H1 (cell line): Measurements from ENCODE around the gene DOP1A. TPM values are rescaled to one million over a fixed set of nuclear protein-coding genes. Genes with fewer than 3 reads are reported as not detected.

Source experiments
- CTCF ChIA-PET: fragments of 300-600 bp; sonication (Branson Sonifier 250); formaldehyde crosslinking; loops from one replicate; lab custom pipeline; 2021; ENCODE audit not compliant: partially characterized antibody; lab: Charles Lee
- POLR2A ChIA-PET: fragments of 300-600 bp; sonication (Branson Sonifier 250); formaldehyde crosslinking; loops from one replicate; lab custom pipeline; 2021; ENCODE audit warnings: inconsistent platforms; ENCODE audit not compliant: partially characterized antibody; lab: Charles Lee
- DNase-seq, 2 experiments: peaks; one replicate each; pipeline versions ENCODE4 v3.0.0 to v3.0.0-alpha.2; 2010 to 2022; ENCODE audit warnings: low spot score in 2 of 2, low read depth in 1 of 2, mixed read lengths in 1 of 2
- FAIRE-seq: peaks from 2 replicates; lab custom pipeline; 2011; peaks lifted over from hg19 to GRCh38; lab: Jason Lieb, UNC
- H2AFZ ChIP-seq: 2 replicates; pipeline ENCODE4 v1.8.1; 2012; ENCODE audit warnings: low read length, inconsistent platforms
- H2AK5ac ChIP-seq: 2 replicates; pipeline ENCODE4 v1.6.1; 2013; ENCODE audit warnings: low read depth, low read length
- H2BK120ac ChIP-seq: replicated peaks from 2 replicates; pipeline ENCODE3; 2013; ENCODE audit warnings: low read depth, low read length, inconsistent platforms
- H2BK12ac ChIP-seq: 2 replicates; pipeline ENCODE4 v1.6.1; 2013; ENCODE audit warnings: low read depth, low read length
- H2BK15ac ChIP-seq: 2 replicates; pipeline ENCODE4 v1.6.1; 2013; ENCODE audit warnings: low read length
- H2BK20ac ChIP-seq: 2 replicates; pipeline ENCODE4 v1.6.1; 2013; ENCODE audit warnings: low read length
- H2BK5ac ChIP-seq: 2 replicates; pipeline ENCODE4 v1.6.1; 2013; ENCODE audit warnings: low read depth, low read length
- H3K14ac ChIP-seq: 2 replicates; pipeline ENCODE4 v1.6.1; 2013; ENCODE audit warnings: inconsistent platforms; ENCODE audit not compliant: insufficient read length
- H3K18ac ChIP-seq: 2 replicates; pipeline ENCODE4 v1.6.1; 2013; ENCODE audit warnings: low read length; ENCODE audit errors: extremely low read depth
- H3K23ac ChIP-seq: 2 replicates; pipeline ENCODE4 v1.6.1; 2013; ENCODE audit warnings: inconsistent platforms; ENCODE audit not compliant: insufficient read length
- H3K23me2 ChIP-seq: 2 replicates; pipeline ENCODE4 v1.6.1; 2013; ENCODE audit warnings: low read depth, low read length
- H3K27ac ChIP-seq: 2 replicates; pipeline ENCODE4 v1.6.1; 2011; ENCODE audit warnings: low read depth, low read length, inconsistent platforms
- H3K27me3 ChIP-seq, 4 experiments: replicated peaks in 1 of 4; 1 replicate in 1 of 4; 2 replicates in 3 of 4; pipeline versions ENCODE4 v1.6.1 to v1.8.1; 2011 to 2013; ENCODE audit warnings: low read length in 3 of 4, mild to moderate bottlenecking in 3 of 4, inconsistent platforms in 2 of 4, mixed read lengths in 2 of 4, moderate library complexity in 1 of 4; ENCODE audit not compliant: control insufficient read depth in 3 of 4, insufficient read depth in 3 of 4; ENCODE audit errors: extremely low read depth in 1 of 4
- H3K36me3 ChIP-seq, 4 experiments: 2 replicates each; pipeline versions ENCODE4 v1.6.1 to v1.8.1; 2011 to 2013; ENCODE audit warnings: mild to moderate bottlenecking in 4 of 4, low read length in 3 of 4, moderate library complexity in 2 of 4, control low read depth in 1 of 4, inconsistent platforms in 1 of 4; ENCODE audit not compliant: insufficient read depth in 4 of 4, control insufficient read depth in 2 of 4
- H3K4ac ChIP-seq: replicated peaks from 2 replicates; pipeline ENCODE3; 2013; ENCODE audit warnings: low read length, low read depth, mixed read lengths, inconsistent platforms; ENCODE audit not compliant: insufficient read length
- H3K4me1 ChIP-seq, 4 experiments: replicated peaks in 1 of 4; 1 replicate in 1 of 4; 2 replicates in 3 of 4; pipeline versions ENCODE4 v1.6.1 to v1.8.1; 2011 to 2013; ENCODE audit warnings: low read length in 3 of 4, inconsistent platforms in 2 of 4, mixed read lengths in 1 of 4; ENCODE audit not compliant: insufficient read depth in 4 of 4, control insufficient read depth in 3 of 4
- H3K4me2 ChIP-seq, 2 experiments: 2 replicates each; pipeline versions ENCODE4 v1.6.1 to v1.8.1; 2011 to 2013; ENCODE audit warnings: low read depth in 2 of 2, low read length in 2 of 2, control low read depth in 1 of 2, inconsistent platforms in 1 of 2, mild to moderate bottlenecking in 1 of 2; ENCODE audit not compliant: insufficient read depth in 1 of 2
- H3K4me3 ChIP-seq, 4 experiments: fragments of 200-600, 300-600 bp in 1 of 4; sonication (generic), shearing (Covaris generic), sonication (Bioruptor Twin) in 1 of 4; 2 replicates each; pipeline versions ENCODE4 v1.5.1 to v1.8.1; 2011 to 2016; ENCODE audit warnings: low read length in 4 of 4, low read depth in 3 of 4, control low read depth in 2 of 4, inconsistent platforms in 2 of 4, mild to moderate bottlenecking in 2 of 4, mixed read lengths in 1 of 4, moderate library complexity in 1 of 4; ENCODE audit not compliant: insufficient read depth in 2 of 4; ENCODE audit errors: extremely low read depth in 1 of 4
- H3K56ac ChIP-seq: replicated peaks from 2 replicates; pipeline ENCODE3; 2013; ENCODE audit warnings: low read depth, mild to moderate bottlenecking, mixed read lengths, low read length, inconsistent platforms; ENCODE audit not compliant: insufficient read length
- H3K79me1 ChIP-seq: 2 replicates; pipeline ENCODE4 v1.6.1; 2013; ENCODE audit warnings: low read depth, low read length, control low read depth
- H3K79me2 ChIP-seq, 2 experiments: 2 replicates each; pipeline versions ENCODE4 v1.6.1 to v1.8.1; 2012 to 2013; ENCODE audit warnings: low read length in 2 of 2, mild to moderate bottlenecking in 2 of 2, inconsistent platforms in 1 of 2; ENCODE audit not compliant: insufficient read depth in 2 of 2, control insufficient read depth in 1 of 2
- H3K9ac ChIP-seq, 4 experiments: replicated peaks in 1 of 4; 1 replicate in 1 of 4; 2 replicates in 3 of 4; pipeline versions ENCODE4 v1.6.1 to v1.8.1; 2011 to 2013; ENCODE audit warnings: low read depth in 3 of 4, low read length in 3 of 4, control low read depth in 2 of 4, mild to moderate bottlenecking in 2 of 4, moderate library complexity in 2 of 4, inconsistent platforms in 1 of 4; ENCODE audit errors: extremely low read depth in 1 of 4
- H3K9me3 ChIP-seq, 2 experiments: 2 replicates each; pipeline versions ENCODE4 v1.6.1 to v1.8.1; 2012 to 2013; ENCODE audit warnings: mild to moderate bottlenecking in 2 of 2, moderate library complexity in 2 of 2, control low read depth in 1 of 2, inconsistent platforms in 1 of 2, low read depth in 1 of 2, low read length in 1 of 2, mixed read lengths in 1 of 2; ENCODE audit not compliant: insufficient read depth in 2 of 2
- H4K20me1 ChIP-seq, 2 experiments: replicated peaks in 1 of 2; 2 replicates each; pipeline versions ENCODE3 to v1.8.1; 2011 to 2013; ENCODE audit warnings: inconsistent platforms in 2 of 2, low read length in 2 of 2, mild to moderate bottlenecking in 1 of 2; ENCODE audit not compliant: insufficient read depth in 2 of 2, control insufficient read depth in 1 of 2
- H4K5ac ChIP-seq: 2 replicates; pipeline ENCODE4 v1.6.1; 2013; ENCODE audit warnings: low read length, low read depth, mixed read lengths, inconsistent platforms; ENCODE audit not compliant: insufficient read length
- H4K8ac ChIP-seq: 2 replicates; pipeline ENCODE4 v1.8.0; 2013; ENCODE audit warnings: mild to moderate bottlenecking, moderate library complexity, low read length, inconsistent platforms; ENCODE audit not compliant: insufficient read depth; ENCODE audit errors: extremely low read depth
- H4K91ac ChIP-seq: replicated peaks from 2 replicates; pipeline ENCODE3; 2013; ENCODE audit warnings: low read length, mixed read lengths, inconsistent platforms; ENCODE audit not compliant: insufficient read length
- E2F6 ChIP-seq: IDR thresholded peaks from 2 replicates; pipeline ENCODE4 v1.6.1; 2012; ENCODE audit warnings: inconsistent platforms
- EGR1 ChIP-seq: IDR thresholded peaks from 2 replicates; pipeline ENCODE4 v1.6.1; 2011; ENCODE audit warnings: low read depth, low read length, borderline replicate concordance
- HDAC6 ChIP-seq: IDR thresholded peaks from one replicate; pipeline ENCODE4 v1.7.1; 2012; ENCODE audit warnings: low read depth, mild to moderate bottlenecking, inconsistent platforms, low read length, moderate library complexity
- MAX ChIP-seq: IDR thresholded peaks from 2 replicates; pipeline ENCODE4 v1.6.1; 2012; ENCODE audit warnings: inconsistent platforms
- NANOG ChIP-seq: IDR thresholded peaks from 2 replicates; pipeline ENCODE4 v1.6.1; 2011; ENCODE audit warnings: low read length, low read depth, mild to moderate bottlenecking, inconsistent platforms; ENCODE audit not compliant: insufficient read depth, poor library complexity, severe bottlenecking
- NRF1 ChIP-seq: IDR thresholded peaks from 2 replicates; pipeline ENCODE4 v1.6.1; 2011; ENCODE audit warnings: mild to moderate bottlenecking, low read depth, low read length, improper control_type of control experiment
- RAD21 ChIP-seq, 2 experiments: IDR thresholded peaks in 1 of 2; conservative IDR thresholded peaks in 1 of 2; 2 replicates each; pipeline ENCODE4 v1.6.1; 2011; ENCODE audit warnings: low read depth in 2 of 2, low read length in 2 of 2, improper control_type of control experiment in 1 of 2, inconsistent platforms in 1 of 2, mild to moderate bottlenecking in 1 of 2, moderate library complexity in 1 of 2
- RNF2 ChIP-seq: fragments of 200-900, 300-1000 bp; sonication (generic); IDR thresholded peaks from 2 replicates; pipeline ENCODE4 v1.7.1; 2016; ENCODE audit warnings: borderline replicate concordance, low read depth, mild to moderate bottlenecking, antibody characterized with exemption, low read length; ENCODE audit not compliant: poor library complexity, severe bottlenecking; ENCODE audit errors: missing control alignments
- SIX5 ChIP-seq: IDR thresholded peaks from 2 replicates; pipeline ENCODE4 v1.6.1; 2011; ENCODE audit warnings: mild to moderate bottlenecking, low read depth, low read length
- SP1 ChIP-seq: IDR thresholded peaks from 2 replicates; pipeline ENCODE4 v1.6.1; 2011; ENCODE audit warnings: low read depth, low read length
- TAF1 ChIP-seq: IDR thresholded peaks from 2 replicates; pipeline ENCODE4 v1.6.1; 2011; ENCODE audit warnings: mild to moderate bottlenecking, low read depth, low read length
- YY1 ChIP-seq: IDR thresholded peaks from 2 replicates; pipeline ENCODE4 v1.6.1; 2011; ENCODE audit warnings: low read depth, mild to moderate bottlenecking, low read length
- WGBS, 2 experiments: shearing (Covaris generic) in 1 of 2; methylation state at CpG; one replicate each; pipeline versions ENCODE4 v1.1.6 to v1.1.7; 2013 to 2015; ENCODE audit warnings: low lambda C conversion rate in 2 of 2, mixed read lengths in 2 of 2, inconsistent platforms in 1 of 2, low coverage in 1 of 2, missing lambda C conversion rate in 1 of 2; ENCODE audit not compliant: insufficient replicate concordance in 2 of 2, insufficient coverage in 1 of 2, insufficient read length in 1 of 2; ENCODE audit errors: extremely low coverage in 1 of 2, missing lambda C conversion rate in 1 of 2; 5-methylcytosine and 5-hydroxymethylcytosine counted together
- polyA plus RNA-seq, 7 experiments: library from polyadenylated mRNA; depleted of rRNA in 3 of 7; stranded (reverse) in 5 of 7; unstranded in 2 of 7; fragments of >200 nt in 5 of 7; fragments of 200-250 nt in 2 of 7; gene quantifications; 1 replicate in 5 of 7; 2 replicates in 1 of 7; 4 replicates in 1 of 7; pipeline versions ENCODE4 v1.2.1 to v1.2.3, GENCODE V29; 2011 to 2013; ENCODE audit warnings: missing spikeins in 2 of 7, mixed read lengths in 2 of 7
- total RNA-seq: library from RNA; stranded (reverse); fragmentation: NEBNext Ultra II Directional; extraction: Animal tissue kit (Norgen Biotek cat#: 25700); gene quantifications from 2 replicates; pipeline ENCODE4 v1.2.1, GENCODE V29; 2021

Gene DOP1A
- total and polyA plus RNA-seq, 2 of the 8 experiments (the other 6 are each of a cell fraction or from before 2014, with no cell fraction given), result 7.5 to 14.7 TPM

GRCh38 chr6:83127258-83127657, 59.8 kb downstream of the DOP1A start:
- Histone ChIP-seq H3K79me1 (no peaks in the 10 kb centered on the region), H3K23ac (no peak overlapping the region), H3K27me3 (no peaks in the 10 kb centered on the region), H3K36me3 (peaks cover 0 to 60% (median 16%) of the 10 kb centered on the region in 4 experiments; a peak in 7 of 8 replicates), H2BK120ac (no peak overlapping the region), H4K91ac (no peak overlapping the region), H4K20me1 (no peaks in the 10 kb centered on the region), H2BK15ac (no peak overlapping the region), H2AK5ac (no peak overlapping the region), H2BK5ac (no peak overlapping the region), H3K23me2 (no peaks in the 10 kb centered on the region), H3K56ac (no peak overlapping the region), H3K4me1 (peaks cover 0 to 7% (median 4%) of the 10 kb centered on the region in 4 experiments; a peak in 2 of 7 replicates), H3K18ac (no peak overlapping the region), H3K9ac (no peak overlapping the region), H3K27ac (no peak overlapping the region), H4K8ac (no peak overlapping the region), H2BK20ac (no peak overlapping the region), H3K4me2 (no peak overlapping the region), H2AFZ (no peak overlapping the region), H3K9me3 (no peaks in the 10 kb centered on the region), H4K5ac (no peak overlapping the region), H3K14ac (no peak overlapping the region), H3K79me2 (no peaks in the 10 kb centered on the region), H2BK12ac (no peak overlapping the region), H3K4me3 (no peak overlapping the region), H3K4ac (no peak overlapping the region)
- ChIA-PET POLR2A (interaction anchor here (0.9 to 1.4 kb wide), 2 partner anchors 9 to 61 kb away, joined by 3 read pairs; partner anchors contain the start of gene UBE3D), CTCF (interaction anchor here (1.6 kb wide), 1 partner anchor 62 kb away, joined by 3 read pairs; the partner anchor contains the start of gene UBE3D)
- no peak for DNase-seq
- 88% methylated on average over 5 of the region's 5 CpGs; no CpG with 5 or more reads in 1 of the 2 experiments for WGBS, 2 experiments
- no peak for FAIRE-seq
- TF ChIP-seq SIX5 (no peak), NANOG (no peak), EGR1 (no peak), YY1 (no peak), TAF1 (no peak), RAD21 (IDR thresholded peaks at IDR 0.05 in 1 of 2, conservative IDR thresholded peaks at IDR 0.05 in 1 of 2; ENCODE audit: low read depth in 2 of 2, low read length in 2 of 2) (no peak), SP1 (no peak), RNF2 (no peak), E2F6 (no peak), HDAC6 (no peak), NRF1 (no peak), MAX (no peak)
